COLO829 (cell line): ENCODE data around the gene TFPT.

Experiments used
- DNase-seq: peaks from one replicate; pipeline ENCODE4 v3.0.0; 2012; ENCODE audit warnings: low spot score

Gene TFPT

DNA sequence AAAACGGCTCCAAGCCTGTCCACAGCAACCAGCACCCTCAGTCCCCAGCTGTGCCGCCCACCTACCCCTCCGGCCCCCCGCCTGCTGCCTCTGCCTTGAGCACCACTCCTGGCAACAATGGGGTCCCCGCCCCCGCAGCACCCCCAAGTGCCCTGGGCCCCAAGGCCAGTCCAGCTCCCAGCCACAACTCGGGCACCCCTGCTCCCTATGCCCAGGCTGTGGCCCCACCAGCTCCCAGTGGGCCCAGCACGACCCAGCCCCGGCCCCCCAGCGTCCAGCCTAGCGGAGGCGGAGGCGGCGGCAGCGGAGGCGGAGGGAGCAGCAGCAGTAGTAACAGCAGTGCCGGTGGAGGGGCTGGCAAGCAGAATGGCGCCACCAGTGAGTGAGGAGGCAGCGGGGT is 32.7 kb upstream of the TFPT start:
- no peak for DNase-seq

DNA sequence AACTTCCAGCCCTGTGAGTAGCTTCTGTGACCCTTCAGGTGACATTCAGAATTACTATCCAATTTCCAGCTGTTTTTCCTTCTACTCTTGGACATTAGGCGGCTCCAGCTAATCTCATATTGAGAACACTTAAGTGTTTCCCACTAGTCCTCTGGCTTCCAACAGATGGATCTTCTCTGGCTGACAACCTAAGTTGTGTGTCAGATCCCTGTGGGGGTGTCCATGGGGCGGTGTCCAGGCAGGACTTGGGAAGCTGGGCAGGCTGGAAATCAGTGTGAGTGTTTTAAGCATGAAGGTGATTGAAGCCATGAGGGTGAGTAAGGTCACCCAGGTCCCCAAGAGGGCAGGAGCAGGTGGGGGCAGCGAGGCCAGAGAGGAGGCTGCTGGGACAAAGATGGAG is 32.2 kb upstream of the TFPT start:
- no peak for DNase-seq

DNA sequence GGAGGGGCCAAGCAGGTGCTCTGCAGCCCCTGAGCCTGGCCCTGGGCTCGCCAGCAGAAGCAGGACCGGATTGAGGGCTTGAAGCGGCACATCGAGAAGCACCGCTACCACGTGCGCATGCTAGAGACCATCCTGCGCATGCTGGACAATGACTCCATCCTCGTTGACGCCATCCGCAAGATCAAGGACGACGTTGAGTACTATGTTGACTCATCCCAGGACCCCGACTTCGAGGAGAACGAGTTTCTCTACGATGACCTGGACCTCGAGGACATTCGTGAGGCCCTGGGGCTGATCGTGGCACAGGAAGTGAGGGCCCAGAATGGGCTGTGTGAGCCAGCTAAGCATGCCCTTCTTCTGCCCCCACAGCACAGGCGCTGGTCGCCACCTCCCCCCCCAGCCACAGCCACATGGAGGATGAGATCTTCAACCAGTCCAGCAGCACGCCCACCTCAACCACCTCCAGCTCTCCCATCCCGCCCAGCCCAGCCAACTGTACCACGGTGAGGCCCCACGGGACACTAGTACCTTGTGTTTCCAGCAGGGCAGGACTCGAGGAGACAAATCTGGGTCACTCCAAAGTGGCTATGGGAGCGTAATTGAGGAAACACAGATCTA is 30.2 kb upstream of the TFPT start:
- no peak for DNase-seq

DNA sequence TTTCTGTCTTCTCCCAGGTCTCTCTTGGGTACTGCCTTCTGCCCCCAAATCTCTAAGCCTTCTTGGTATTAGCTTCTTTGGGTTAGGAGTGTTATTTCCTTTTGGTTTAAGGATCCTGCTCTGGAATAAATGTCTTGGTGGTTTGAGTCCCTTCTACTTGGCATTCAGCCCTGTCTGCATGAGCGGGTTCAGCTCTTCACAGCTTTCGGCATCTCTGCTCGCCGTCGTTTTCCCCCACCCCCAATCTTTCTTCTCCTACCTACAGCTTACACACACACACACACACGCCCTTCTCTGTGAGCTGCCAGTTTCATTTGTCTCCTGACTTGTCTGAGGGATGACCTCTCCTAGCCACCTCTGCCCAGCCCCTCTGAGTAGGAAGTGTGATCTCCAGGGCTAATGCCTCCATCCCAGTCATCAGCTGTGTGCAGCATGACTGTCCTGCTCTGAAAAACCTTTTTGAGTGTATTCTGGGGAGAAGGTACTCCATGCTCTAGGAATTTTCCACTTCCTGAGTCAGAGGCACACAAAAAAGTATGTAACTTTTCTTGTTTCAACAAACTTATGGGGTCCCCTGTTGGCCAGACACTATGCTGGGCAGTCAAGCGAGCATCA is 26.8 kb upstream of the TFPT start:
- DNase-seq, result no peak

DNA sequence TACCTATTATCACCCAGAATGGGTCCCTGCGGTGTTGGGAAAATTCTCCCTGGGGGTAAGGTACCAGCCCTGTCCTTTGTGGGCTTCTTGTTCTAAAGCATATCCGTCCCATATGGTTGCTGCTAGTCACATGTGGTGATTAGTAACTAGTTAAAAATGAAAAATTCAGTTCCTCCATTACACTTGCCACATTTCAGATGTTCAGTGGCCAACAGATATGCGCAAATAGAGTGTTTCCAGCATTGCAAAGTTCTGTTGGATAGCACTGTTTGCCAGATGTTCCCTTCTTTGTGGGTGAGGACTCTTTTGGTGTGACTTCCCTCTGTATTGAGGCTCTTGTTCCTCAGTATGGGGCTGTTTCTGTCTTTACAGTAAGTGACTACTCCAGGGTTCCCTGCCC is 25.9 kb upstream of the TFPT start:
- DNase-seq, result no peak

DNA sequence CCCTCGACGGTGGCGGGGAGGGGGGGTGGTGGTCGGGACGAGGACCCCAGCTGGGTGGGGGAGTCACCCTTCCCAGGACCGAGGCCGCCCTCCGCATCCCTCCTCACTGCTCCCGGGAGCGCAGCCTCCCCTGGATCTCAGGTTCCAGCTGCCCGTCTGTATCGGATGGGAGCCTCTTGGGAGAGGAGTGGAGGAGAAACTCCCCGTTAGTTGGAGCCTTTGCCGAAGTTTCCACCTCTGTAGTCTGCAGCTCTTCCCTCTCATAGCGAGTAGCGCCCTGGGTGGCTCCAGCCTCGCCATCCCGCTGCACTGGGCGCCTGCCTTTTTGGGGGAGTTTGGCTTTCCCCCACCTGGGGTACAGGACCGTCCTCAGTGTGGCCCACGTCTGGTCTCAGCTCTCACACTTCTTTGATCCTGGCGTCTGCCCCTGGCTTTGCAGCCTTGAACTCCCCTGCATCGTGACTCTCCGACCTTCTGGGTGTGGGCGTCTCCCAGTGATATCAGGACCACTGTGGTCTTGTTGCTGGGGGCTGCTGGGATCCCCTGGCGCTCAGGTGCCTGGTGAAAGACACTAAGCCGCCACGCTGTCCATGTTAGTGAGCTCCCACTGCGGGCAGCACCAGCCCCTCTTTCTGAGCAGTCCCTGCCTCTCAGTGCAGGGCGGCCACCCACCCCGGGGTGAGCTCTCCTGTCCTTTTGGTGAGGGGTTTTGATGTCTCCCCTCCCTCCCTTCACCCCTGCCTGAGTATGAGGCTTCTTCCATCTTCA is 23.2 kb upstream of the TFPT start:
- no peak for DNase-seq

DNA sequence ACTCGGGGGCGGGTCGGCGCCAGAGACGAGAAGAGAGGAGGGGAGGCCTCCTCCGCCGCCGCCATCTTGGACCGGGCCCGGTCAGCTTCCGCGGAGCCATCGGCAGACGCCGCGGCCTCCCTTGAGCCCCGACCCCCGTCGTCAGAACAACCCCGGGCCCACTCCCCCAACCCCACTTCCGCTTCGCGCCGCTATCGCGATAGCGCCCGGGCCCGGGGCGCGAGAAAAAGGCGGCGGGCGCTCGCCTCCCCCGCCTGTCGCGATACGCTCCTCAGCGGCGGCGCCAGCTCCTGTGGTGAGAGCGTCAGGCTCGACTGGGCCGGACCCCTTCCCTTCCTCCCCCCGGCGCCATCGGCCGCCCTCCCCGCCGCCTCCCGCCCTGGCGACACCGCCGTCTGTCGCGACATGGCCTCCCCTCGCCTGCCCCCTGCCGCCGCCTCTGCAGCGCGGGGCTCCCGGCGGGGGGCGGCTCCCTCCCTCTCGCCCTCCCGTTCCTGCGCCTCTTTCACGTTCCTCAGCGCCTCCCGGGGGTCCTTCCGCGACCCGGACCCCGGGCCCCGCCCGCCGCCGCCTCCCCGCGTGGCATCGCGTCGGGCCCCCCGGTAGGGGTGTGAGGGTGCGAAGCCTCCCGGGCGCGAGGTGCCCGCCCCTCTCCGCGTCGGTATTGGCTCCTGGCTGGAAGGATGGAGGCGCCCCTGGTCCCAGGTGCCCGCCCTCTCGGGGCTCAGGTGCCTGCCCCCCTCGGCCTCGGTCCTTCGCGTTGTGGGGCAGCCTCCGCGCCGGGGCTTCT is 22.4 kb upstream of the TFPT start, which contains the start of gene CNOT3:
Gene CNOT3 (plus strand): TSS at position 64 of the 790 bp plus-strand sequence. CDS start 5,217 bp downstream, outside the sequence.
- no peak for DNase-seq

DNA sequence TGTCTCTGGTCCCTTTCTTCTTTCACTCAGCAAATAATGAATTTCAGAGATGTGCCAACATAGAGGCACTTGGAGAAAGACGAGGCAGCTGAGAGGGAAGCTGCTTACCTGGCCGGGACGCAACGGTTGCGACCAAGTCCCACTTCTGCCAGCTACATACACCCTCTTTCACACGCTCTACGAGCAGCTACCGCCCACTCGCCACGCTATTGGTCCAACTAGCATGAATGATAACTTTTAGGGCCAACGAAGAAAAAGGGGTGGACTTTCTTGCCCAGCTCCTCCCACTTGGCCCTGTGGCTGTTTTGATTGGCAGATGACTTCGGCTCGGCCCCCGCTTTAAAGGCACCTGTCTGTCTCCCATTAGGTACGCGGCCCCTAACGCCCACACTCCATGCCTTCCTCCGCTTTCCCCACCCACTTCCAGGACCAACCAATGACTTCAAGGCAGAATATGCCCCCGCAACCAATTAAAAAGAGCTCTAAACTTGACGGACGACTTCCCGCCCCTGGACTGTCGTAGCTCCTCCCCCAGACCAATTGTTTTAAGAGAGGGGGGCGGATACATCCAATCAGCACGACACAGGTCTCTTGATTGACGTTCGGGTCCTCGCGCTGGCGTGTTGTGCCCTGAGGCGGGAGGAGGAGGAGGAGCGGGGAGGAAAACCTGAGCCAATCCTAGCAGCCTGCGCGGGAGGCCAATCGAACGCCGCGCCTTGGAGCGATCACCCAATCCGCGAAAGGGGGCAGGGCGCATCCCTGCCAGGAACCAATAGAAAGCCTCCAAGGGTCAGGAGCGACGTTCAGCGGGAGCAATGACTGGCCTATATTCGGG is 21.6 kb upstream of the TFPT start:
- DNase-seq, result peak; percentile 100

DNA sequence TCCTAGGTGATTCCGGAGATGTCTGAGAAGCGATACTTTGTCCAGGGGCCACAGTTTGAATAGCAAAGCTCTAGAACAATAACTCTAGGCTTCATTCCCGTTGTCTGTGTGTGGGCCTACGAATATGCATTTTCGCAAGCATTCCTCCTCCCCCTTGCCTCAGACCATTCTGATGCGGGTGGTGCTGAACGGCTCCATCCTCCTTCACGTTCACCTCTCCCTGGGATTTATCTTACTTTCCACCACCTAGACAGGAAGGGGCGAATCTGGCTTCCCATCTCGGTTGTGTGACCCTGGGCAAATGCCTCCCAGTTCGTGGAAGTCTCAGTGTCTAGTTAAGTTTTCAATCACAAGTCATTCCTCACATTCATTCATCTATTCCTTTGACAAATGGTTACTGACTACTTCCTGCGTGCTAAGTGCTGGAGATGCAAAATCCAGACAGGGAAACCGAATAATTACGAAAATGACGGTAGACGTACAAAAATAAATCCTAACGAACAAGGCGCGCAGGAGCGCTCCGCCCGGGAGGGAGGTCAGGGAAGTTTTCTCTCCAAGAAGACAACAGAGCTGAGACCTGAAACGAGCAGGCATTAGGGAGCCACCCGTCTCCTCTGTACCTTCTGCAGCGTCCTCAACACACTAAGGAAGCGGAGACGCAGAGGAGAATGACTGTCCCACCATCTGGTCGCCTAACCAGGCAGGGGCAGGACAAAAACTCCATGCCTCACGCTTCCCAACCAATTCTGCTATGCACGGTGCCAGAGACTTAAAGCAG is 20.8 kb upstream of the TFPT start:
- DNase-seq, result no peak

DNA sequence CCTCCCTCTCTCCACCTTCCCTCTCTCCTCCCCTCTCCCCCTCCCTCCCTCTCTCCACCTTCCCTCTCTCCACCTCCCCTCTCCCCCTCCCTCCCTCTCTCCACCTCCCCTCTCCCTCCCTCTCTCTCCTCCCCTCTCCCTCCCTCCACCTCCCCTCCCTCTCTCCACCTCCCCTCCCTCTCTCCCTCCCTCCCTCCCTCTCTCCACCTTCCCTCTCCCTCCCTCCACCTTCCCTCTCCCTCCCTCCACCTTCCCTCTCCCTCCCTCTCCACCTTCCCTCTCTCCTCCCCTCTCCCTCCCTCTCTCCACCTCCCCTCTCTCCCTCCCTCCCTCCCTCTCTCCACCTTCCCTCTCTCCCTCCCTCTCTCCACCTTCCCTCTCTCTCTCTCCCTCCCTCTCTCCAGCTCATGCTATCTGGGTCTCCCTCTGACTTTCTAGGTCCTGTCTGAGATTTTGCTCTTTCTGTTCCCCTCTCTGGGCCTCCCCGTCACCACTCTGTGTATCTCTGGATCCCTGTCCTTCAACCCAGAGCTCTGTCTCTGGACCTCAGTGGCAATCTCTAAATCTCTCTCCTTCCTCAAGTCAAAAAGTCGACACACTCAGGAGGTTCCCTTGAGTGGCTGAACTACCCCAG is 18.6 kb upstream of the TFPT start:
- DNase-seq, result no peak

DNA sequence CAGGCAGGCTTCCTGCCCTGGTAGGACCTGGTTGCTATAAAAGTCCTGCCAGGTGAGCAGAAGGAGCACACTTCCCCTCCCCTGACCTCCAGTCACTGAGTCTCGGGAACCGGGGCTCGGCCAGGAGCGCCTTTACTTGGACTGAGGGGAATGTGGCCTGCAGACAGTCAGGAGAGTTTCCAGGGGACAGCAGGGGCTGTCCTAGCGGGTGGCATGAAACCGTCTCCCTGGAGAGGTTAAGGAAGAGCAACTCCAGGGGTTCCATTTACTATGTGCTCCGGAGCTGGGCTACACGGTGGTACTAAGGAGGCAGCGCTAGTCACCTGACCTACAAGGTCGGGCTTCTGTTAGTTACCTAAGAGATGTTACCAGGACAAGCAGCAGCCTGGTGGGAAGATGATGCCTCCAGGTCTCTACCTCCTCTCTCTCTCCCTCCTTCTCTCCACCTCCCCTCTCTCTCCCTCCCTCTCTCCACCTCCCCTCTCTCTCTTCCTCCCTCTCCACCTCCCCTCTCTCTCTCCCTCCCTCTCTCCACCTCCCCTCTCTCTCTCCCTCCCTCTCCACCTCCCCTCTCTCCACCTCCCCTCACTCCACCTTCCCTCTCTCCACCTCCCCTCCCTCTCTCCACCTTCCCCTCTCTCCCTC is 18.0 kb upstream of the TFPT start:
- no peak for DNase-seq

DNA sequence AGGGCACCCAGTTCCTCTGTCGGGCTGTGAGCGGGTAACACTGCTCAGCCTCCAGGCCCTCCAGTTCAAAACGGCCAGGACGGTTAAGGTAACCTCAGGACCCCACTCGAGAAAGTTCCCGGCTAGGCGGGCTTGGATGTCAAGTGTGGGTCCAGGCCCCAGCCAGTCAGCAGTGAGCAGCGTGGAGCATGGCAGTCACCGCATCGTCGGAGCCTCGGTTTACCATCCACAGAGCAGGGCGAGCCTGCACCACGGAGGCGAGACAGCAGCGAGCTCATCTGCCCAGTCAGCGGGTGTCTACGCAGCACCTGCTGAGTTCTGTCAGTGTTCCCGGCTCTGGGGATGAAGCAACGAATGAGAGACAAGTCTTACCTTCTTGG is 14.2 kb upstream of the TFPT start:
- no peak for DNase-seq

DNA sequence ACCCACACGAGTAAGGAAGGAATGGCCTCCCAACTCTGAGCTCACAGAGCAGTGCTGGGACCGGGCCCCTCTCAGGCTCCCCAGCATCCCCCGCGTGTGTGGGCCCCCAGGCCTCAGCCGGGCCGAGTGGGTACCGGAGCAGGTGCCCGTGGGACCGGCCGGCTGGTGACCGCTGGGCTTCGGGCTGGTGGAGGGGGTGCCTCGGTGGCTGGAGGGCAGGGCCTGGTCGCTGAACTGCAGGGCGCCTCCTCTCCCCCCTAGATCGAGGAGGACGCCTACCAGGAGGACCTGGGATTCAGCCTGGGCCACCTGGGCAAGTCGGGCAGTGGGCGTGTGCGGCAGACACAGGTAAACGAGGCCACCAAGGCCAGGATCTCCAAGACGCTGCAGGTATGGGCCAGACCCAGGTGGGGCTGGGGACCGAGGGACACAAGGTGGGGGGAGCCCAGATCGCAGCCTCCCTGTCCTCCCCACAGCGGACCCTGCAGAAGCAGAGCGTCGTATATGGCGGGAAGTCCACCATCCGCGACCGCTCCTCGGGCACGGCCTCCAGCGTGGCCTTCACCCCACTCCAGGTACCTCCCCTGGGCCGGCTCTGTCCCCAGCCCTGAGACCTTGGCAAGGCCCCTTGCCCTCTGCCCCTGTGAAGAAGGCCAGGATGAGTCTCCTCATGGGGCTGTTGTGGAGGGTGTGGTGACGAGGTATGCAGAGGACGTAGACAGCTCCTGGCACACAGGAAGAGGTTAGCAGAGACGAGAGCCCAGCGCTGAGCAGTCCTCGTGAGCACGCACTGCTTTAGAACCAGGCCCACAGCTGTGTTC is 13.5 kb upstream of the TFPT start:
- no peak for DNase-seq

DNA sequence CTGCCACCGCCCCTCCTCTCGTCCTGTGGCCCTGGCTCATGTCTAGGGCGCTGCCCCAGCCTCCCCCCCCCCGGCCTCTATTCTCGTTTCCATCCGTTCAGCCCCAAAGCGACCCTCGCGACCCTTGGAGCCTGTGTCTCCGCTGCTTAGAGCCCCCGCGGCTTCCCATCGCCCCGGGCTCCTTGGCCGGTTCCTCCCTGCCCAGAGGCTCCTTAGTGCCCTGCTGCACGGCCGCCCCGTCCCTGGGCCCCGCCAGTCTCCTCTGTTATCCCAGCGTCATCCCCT is 12.9 kb upstream of the TFPT start:
- DNase-seq, result no peak

DNA sequence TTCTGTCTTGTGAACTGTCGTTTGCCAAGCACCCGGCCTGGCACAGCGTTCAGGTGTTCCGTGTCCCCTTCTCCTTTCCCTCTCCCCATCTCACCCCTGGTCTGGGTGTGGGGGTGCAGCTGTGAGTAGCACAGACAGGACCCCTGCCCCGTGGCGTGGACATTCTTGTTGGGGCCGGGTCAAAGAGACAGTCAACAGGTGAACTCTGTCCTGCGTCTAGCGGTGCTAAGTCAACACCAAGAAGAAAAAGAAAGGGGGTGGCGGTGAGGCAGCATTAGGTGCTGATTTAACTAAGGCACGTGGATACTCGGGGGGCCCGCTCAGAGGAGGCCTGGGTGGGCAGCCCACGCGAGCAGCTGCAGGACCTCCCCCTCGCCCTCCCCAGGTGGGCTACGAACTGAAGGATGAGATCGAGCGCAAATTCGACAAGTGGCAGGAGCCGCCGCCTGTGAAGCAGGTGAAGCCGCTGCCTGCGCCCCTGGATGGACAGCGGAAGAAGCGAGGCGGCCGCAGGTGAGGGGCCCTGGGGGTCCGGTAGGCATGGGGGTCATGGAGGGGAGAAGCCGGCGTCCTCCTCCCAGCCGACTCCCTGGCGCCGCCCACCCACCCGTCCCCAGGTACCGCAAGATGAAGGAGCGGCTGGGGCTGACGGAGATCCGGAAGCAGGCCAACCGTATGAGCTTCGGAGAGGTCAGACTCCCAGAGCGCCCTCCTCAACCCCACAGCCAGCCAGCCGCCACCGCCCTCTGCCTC is 12.4 kb upstream of the TFPT start:
- no peak for DNase-seq

DNA sequence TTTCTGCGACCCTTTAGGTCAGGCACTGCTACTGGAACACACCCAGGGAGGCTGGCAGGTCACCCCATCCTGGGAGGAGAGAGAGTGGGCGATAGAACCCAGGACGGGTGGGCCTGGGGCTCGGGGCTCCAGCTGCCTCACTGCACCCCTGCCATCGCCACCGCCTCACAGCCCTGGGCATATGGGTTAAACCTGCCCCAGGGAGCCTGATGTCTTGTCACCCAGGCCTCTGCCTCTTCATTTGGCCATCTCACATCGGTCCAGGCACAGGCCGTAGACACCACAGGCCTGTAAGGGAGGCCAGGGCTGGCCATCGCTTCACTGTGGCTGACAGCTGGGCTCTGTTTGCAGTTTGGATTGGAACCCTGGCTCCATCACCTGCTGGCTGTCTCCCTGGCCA is 10.3 kb upstream of the TFPT start:
- DNase-seq, result no peak

DNA sequence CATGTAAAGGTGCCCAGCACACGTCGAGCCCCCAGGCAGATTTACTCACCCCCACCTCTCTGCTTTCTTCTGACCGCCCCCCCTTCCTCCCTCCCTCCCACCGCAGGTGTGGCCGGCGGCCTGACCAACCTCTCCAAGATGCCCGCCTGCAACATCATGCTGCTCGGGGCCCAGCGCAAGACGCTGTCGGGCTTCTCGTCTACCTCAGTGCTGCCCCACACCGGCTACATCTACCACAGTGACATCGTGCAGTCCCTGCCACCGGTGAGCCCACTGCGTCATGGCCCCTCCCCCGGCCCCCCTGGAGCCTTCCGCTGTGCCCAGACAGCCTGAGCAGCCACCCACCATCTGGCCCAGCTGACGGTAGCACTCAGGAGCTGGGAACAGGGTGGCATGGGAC is 8.9 kb upstream of the TFPT start:
- no peak for DNase-seq

DNA sequence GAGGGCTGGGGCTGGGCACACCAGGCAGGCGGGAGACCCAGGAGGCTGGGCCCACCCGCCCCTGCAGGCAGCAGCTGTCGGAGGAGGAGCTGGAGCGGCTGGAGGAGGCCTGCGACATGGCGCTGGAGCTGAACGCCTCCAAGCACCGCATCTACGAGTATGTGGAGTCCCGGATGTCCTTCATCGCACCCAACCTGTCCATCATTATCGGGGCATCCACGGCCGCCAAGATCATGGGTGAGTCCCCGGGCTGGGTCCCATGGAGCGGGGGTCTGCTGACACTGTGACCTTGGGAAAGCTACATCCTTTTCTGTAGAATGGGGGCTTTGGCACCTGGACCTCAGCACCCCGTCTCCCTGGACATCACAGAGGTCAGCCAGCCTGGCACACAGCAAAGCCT is 8.2 kb upstream of the TFPT start:
- DNase-seq, result no peak

DNA sequence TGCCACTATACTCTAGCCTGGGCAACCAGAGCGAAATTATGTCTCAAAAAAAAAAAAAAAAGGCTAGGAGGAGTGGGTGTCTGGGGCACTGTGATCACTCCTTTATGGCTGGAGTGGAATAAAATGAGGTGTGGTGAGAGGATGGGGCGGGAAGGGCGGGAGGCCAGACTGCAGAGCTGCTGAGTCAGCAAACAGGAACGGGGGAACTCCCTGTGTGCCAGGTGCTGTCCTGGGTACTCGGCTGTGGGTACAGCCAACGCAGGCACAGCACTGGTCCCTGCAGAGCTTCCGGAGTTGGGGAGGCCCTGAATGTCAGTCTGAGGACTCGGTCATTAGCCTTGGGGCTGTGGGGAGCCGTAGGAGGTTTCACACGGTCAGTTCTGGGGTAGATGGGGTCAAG is 5.8 kb upstream of the TFPT start:
- no peak for DNase-seq
